GM19452 (cell line): ENCODE data around the gene NDST4.
"Not testable (repeated sequence)": the region's sequence is repeated elsewhere in the genome, so short reads cannot be mapped to it uniquely, and the experiment has no call there.

ENCODE experiments used
- ATAC-seq: cut with Tn5 transposase; IDR thresholded peaks from one replicate; pipeline ENCODE4 v1.9.1; 2021; ENCODE audit not compliant: unreplicated experiment

NDST4 gene

DNA sequence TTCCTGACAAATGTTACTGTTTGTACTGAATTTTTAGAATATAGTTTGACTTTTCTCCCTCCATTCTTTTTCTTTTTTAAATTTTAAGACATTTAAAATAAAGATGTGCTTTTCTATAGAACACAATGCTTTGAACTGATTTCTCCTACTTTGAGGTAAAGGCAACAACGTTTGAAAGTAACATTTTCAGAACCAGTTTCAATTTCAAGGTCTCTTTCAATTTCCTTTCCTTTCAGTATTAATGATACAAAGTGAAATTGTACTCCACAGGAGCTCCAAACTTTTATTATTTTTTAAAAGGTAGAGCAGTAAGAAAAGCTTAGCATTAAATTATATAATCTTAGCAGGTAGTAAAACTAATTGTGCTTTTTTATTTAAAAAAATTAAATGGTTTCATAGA lies 54.9 kb downstream of the NDST4 start:
- ATAC-seq: no peak

DNA sequence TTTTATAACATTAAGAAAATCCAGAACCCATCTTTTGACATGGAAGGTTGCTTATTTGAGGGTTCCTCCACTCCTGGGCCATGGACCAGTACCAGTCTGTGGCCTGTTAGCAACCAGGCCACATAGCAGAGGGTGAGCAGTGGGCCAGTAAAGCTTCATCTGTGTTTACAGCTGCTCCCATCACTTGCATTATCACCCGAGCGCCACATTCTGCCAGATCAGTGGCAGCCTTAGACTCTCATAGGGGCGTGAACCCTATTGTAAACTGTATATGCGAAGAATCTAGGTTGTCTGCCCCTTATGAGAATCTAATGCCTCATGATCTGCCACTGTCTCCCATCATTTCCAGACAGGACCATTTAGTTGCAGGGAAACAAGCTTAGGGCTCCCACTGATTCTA lies 58.6 kb downstream of the NDST4 start:
- no peak for ATAC-seq

DNA sequence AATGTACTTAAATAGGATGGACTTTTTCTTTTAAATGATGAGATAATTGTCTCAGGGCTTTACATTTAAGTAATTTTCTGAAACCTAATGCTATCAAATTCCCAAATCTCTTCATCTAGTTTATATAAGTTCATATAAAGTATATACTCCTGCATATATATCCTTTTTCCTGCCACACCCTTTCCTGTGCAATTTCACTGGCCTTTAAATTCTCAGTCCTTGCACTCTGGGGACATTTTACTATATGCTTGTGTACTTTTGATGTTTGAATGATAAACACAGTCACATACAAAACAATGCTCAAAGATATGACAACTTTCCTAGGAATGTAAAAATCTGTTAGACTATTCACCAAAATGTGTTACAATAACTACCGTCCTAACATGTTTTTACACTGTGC lies 60.1 kb downstream of the NDST4 start:
- no peak for ATAC-seq

DNA sequence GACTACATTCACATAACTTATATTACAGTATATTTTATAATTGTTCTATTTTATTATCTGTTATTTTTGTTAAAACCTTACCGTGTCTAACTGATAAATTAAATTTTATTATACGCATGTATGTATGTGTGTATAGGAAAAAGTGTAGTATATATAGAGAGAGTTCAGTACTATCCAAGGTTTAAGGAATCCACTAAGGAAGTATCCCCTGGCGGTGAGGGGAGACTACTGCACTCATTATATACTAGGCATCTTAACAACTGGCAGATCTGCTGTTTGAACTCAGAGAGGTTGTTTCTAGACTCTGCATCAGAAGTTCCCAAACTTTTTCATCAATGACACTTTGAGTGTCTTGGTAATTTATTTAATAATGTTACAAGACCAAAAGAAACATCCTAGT lies 70.9 kb downstream of the NDST4 start:
- no peak for ATAC-seq

DNA sequence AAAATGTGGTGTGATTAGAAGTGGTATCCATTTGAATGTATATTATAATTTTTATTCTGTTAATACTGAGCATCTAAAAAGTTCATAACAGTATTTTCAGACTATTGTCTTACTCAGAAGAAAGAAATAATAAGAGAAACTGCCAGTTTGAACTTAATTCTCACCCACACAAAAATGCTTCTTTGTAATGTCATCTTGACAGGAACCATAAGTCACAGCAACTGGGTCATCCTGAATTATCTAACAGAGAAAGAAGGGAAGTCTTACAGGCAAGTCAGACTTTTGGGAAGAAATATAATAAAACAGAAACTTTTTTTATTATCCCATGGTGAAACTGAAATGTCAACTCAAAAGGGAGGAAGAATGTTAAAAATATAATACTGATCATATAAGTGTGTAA lies 83.1 kb downstream of the NDST4 start:
- no peak for ATAC-seq

DNA sequence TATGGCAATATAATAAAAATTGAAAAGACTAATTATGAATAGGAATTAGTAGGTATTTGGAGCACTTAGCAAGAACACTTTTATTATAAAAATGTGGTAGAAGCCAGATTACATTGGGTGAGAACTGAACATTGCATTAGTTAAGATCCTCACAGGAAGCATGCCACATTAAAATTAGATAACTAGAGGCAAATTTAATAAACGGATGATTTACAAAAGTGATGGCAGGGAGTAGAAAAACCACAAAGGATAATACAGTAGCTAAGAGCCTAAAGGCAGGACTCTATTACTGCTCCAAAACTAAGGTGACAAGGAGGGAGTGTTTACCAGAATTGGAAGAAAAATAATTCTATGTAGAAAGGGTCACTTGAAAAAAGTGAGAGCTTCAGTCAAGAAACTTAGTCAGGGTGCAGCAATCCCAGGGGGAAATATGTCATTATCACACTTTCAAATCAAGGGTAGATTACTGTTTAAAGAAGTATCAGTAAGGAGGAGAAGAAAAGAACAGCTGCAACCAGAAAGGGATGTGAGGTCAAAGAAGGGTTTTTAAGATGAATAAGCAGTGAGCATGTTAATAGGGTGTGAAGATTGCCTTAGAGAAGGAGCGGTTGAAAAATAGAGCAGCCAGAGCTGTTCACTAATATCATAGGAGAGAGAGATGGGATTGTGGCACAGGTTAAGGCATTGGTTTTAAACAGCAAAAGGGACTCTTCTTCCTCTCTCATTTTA lies 84.6 kb downstream of the NDST4 start:
- no peak for ATAC-seq

DNA sequence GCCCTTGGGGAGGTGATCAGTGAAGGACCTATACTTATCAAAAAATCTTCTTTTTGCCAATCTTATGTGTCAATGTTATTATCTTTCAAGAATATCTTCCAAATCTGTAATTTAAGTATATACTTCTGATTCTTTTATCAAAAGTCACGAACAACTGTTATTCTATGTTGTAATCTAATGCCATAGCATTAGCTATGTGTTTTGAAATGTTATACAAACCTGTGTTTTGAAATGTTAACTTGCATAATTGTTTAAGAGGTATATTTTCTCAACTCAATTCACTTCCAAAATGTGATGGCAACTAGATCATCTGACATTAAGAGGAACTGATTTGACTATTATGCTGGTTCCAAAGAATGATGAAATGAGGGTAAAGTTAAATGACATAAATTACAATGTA lies 113.5 kb downstream of the NDST4 start:
- no peak for ATAC-seq

DNA sequence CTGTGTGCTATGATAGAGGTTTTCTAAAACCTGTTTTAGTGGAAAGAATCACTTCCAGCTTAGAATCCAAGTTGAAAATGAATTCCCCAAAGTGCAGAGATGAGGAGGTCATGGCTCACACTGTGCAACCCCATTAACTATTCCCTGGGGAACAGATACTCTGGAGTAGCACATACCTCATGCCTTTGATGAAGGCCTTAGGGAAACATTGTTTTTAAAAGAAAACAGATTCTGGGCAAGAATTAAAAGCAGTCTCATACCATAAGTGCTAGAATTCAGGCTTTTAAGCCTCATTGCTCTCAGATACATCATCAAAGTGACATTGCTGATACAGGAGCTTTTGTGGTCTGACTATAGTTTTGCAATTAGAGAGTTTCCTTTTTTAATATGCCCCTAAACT lies 115.1 kb downstream of the NDST4 start:
- ATAC-seq: no peak

DNA sequence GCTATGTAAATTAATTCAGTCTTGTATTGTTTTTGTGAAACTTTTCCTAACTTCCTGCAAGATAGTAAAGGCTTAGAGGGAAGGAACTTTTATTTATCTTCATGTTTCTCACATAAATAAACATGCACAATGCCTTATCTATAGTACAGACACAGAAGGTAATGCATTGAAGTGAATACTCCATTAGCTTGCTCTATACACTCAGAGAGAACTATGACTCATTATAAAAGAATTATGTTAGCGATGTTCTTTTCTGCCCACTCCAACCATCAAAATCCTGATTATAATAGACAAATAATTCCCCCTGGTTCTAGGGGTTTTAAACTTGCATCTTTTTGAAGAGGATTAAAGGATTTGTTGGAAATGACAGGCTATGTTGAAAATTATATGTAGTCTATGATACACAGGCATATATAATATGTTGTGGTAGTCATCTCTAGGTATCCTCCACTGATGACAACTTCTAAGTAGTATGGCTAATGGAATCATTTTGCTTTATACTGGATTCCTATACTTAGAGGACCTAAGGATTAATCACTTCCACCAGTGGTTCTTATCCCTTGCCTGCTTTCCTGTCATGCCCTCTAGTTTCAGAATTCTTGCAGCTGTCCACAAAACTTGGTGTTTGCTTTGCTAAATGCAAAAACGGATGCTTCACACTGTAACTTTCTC lies 115.7 kb downstream of the NDST4 start:
- ATAC-seq: no peak

DNA sequence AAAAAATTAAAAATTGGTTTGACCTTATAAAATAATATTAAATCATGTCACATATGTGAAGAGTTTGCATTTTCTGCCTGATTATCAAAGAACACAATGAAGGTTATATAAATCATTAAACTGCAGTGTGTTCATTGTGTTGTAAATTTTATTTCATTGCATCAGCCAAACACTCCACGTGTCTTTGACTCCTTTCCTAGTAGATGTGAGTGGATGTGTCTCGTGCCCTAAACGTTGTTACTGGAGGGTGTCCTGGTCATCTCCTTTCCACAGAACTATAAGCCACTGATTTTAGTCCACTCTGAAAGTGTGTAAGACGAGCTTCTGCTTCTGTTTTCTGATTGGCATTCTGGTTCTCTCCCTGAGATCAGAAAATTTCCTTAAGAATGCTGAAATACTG lies 127.3 kb downstream of the NDST4 start:
- ATAC-seq: no peak

DNA sequence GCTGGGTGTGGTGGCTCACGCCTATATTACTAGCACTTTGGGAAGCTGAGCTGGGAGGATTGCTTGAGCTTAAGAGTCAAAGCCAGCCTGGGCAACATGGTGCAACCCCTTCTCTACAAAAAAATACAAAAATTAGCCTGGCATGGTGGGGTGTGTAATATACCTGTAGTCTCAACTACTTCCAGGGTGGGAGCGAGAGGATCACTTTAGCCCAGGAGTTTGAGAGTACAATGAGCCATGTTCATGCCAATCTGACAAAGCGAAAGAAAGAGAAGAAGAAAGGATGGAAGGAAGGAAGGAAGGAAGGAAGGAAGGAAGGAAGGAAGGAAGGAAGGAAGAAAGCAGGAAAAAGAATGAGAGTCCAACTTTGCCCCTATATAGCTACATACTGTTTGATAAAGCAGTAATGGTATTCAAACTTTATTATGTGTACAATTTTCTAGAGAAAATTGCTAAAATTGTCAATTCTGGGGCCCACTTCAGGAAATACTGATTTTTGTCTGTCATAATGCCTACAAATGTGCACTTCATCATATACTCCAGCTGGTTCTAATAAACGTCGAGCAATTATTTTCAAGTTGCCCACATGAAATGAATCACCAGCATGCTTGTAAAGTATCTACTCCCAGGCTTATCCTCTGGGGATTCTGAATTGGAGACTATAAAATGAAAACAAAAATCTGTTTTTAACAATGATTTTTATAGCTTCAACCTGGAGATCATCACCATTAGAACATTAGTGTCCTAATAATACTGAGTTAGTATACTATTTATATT lies 132.3 kb downstream of the NDST4 start:
- ATAC-seq: no peak

DNA sequence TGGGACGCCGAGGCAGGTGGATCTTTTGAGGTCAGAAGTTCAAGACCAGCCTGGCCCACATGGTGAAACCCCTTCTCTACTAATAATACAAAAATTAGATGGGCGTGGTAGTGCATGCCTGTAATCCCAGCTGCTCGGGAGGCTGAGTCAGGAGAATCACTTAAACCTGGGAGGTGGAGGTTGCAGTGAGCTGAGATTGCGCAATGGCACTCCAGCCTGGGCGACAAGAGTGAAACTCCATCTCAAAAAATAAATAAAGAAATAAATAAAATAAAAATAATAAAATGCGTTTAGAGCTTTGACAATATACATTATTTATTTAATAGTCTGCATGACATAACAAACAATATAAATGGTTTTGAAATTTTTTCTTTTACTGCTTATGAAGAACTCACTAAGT lies 133.0 kb downstream of the NDST4 start:
- not testable (repeated sequence) for ATAC-seq

DNA sequence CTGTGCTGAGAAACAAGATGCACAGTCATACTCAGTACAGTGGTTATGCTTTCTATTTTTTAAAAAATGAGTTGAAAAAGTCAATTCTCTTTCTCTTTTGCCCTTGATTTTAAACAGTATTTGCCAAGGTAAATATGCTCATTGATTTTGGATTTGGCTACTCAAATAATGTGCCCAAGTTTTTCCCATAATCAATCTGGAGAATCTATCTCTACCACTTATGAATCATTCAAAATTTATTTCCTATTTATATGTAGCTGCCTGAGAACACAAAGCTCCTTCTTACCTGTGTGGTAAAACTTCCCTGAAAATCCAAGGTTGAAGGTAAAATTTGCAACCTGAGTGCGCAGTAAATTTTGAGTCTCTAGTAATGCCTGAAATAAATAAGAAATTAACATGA lies 136.5 kb downstream of the NDST4 start:
- no peak for ATAC-seq

DNA sequence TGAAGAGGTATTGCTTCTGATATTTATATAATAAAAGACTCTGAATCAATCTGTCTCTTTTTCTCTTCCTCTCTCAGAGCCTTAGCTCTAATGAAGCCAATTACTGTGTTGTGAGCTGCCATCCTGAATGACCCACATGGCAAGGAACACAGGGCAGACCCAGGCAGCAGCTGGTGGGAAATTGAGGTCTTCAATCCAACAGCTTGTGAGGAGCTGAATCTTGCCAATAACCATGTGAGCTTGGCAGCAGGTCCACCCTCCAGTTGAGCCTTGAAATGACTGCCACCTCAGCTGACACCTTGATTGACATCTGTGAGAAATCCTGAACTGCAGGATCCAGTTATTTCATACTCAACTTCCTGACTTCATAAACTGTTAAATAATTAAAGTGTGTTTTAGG lies 149.4 kb downstream of the NDST4 start:
- ATAC-seq: no peak

DNA sequence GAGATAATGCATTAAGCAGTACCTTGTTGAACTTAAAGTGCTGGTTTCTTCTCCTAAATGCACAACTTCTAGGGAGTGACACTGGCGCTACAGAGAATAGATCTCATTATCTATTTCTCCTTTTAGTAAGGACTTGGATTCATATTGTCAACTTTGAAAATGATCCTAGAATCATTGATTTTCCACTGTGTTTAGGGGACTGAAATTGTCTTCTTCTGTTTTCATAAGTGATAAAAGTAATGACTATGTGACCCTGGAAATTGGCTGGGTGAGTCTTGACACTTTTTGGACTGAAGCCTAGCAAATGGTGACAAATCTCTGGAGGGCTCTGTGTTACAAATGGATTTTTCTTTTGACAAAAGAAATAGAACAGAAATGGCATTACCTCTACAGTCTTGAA lies 167.8 kb downstream of the NDST4 start:
- no peak for ATAC-seq

DNA sequence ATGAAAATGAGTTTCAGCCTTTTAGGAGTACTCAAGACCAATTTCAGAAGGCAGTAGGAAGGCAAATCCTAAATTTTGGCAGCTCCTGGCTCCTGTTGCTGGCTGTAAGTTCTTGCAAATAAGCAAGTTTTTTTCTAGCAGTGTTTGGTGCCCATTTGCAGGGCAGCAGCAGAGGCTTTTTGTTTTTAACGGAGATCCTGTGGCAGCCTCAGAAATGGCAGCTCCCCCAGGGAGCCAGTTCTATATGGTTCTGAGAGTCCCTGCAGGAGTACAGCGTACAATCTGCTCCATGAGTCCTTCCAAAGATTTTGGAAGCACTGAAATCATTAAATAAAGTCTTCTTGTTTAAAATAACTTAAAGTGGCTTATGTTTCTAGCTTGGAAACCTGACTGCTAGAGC lies 171.9 kb downstream of the NDST4 start:
- no peak for ATAC-seq

DNA sequence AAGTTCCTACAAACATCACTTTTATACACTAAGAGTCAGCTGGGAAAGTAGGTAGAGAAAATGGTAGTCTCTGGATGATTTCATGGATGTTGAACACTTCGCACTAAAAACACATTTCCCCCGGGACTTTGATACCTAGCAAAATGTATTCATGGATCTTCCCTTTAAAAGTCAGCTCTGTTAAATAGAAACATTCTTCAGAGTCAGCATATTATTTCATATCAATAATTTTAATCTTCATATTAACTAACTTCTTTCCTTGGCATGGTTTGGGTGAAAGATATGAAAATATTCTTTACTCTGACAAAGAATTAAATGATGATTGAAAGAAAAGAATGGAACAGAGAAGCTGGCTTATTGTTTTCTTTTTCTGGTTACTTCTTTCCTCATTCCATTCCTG lies 185.5 kb downstream of the NDST4 start:
- no peak for ATAC-seq

DNA sequence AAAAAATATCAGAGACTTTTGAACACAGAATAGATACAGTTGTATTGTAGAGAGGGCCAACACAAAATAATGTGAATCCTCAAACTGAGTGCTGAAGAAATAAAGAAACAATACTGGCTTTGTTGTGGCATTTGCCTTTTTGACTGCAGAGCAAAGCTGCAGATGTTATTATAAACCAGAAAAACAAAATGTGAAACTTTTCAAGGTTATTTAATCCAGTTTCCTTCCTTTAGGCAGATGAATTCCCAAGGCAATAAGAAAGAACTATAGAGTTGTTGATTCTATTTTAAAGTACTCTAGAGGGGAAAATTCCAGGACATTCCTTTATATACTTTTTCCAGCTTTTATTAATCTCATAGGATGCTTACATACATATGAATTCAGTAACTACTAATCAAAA lies 186.8 kb downstream of the NDST4 start:
- no peak for ATAC-seq

DNA sequence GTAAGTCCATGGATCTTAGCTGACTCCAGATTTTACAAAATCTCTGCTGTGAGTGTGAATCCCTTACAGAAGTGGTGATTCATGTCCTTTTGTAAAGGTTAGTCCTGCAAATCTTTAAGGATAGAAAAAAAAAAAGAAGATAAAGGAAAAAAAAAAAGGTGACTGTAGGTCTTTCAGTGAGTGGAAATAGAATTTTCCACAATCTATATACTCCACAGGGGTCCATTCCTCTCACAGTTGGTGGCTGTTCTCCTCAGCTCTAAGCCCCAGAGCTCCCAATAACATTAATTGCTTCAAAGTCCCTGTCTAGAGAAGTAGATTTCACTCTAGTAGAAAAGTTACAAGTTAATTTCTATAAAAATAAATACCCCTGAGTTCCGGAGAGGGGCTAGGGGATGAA lies 189.1 kb downstream of the NDST4 start:
- ATAC-seq: no peak

DNA sequence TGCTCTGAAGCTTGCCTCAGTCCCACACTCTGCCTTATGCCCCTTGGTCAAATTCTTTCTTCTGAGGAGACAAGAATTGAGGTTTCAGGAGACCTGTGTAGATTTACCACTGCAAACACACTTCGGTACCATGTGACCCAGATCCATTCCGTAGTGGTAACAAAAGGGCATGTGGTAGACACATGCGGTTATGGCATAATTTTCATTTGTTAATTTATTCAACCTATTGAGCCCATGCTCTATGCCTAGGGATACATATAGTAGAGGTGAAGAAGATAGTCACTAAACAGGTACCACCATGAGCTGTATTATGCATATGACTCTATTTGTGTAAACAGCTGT lies 190.9 kb downstream of the NDST4 start:
- ATAC-seq: no peak

DNA sequence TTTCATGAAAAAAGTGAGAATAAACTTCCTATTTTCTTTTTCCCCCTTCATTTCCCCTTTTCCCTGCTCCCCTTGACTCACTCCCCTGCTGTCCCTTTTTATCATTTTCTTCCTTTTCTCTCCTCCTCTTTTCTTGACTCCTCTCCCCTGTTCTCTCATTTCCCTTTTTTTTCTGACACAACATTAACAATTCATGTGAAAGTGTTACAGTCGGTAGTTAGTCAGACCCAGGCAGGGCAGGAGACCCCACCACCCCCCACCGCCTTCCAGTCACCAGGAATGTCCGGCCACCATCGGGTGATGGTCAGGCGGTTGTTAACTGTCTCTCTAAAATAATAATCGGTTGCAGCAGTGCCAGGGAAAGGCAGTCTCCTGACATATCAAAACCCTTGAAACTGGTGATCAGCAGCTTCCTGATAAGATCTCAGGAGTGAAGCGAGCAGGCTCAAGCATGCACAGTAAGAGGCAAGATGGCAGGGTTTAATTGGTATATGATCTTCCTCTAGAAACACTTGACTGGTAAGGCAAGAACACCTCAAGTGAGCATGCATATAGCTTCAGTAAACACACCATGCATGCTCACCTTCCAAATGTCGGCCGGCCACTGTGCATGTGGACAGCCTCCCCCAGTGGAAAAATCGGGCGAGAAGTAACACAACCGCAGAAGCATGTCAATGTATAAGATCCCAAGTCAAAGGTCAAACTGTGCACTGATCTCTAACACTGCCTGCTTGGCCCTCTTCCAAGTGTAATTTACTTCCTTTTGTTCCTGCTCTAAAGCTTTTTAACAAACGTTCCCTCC lies 191.4 kb downstream of the NDST4 start:
- no peak for ATAC-seq

DNA sequence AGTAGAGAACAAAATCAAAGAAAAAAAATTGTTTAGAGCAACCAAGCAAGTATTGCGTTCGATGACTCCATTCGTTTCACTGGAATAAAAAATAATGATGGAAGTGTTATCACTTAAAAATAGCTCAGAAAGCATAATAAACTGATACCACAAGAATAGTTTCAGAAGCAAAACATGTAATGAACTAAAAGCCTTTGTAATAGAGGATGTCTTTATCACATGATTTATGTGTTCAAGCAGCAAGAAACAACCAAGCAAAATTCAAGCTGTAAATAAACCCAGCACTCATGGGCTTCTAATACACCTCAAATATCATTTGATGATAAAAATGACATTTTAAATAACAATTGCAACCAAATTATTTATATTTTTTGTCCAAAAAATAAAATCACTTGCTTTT lies 192.2 kb downstream of the NDST4 start:
- no peak for ATAC-seq
